GM23248 (cell line): Measurements from ENCODE around the gene HOXB9. TPM values are rescaled to one million over a fixed set of nuclear protein-coding genes. Genes with fewer than 3 reads are reported as not detected.

Source experiments
- DNase-seq: peaks from one replicate; pipeline ENCODE4 v3.0.0-alpha.2; 2015
- H2AFZ ChIP-seq: fragments of 200-600 bp; sonication (generic); 2 replicates; pipeline ENCODE4 v1.6.1; 2016; ENCODE audit warnings: antibody characterized with exemption
- H3F3A ChIP-seq: fragments of 200-600 bp; sonication (generic); 2 replicates; pipeline ENCODE4 v1.6.1; 2016; ENCODE audit warnings: mild to moderate bottlenecking, antibody characterized with exemption, mixed run types; ENCODE audit not compliant: insufficient read depth
- H3K27ac ChIP-seq: fragments of 200-600 bp; sonication (generic); 2 replicates; pipeline ENCODE4 v1.5.1; 2016; ENCODE audit warnings: mild to moderate bottlenecking
- H3K27me3 ChIP-seq: fragments of 200-600 bp; sonication (generic); replicated peaks from 2 replicates; pipeline ENCODE4 v1.6.1; 2016; ENCODE audit warnings: mild to moderate bottlenecking; ENCODE audit not compliant: insufficient read depth
- H3K36me3 ChIP-seq: fragments of 200-600 bp; sonication (generic); 2 replicates; pipeline ENCODE4 v1.6.1; 2016; ENCODE audit warnings: low read depth, mild to moderate bottlenecking
- H3K4me1 ChIP-seq: fragments of 200-600 bp; sonication (generic); 2 replicates; pipeline ENCODE4 v1.6.1; 2016; ENCODE audit warnings: mild to moderate bottlenecking; ENCODE audit not compliant: insufficient read depth
- H3K4me2 ChIP-seq: fragments of 200-600 bp; sonication (generic); one replicate; pipeline ENCODE4 v1.6.1; 2016; ENCODE audit warnings: mild to moderate bottlenecking; ENCODE audit not compliant: unreplicated experiment
- H3K4me3 ChIP-seq: fragments of 200-600 bp; sonication (generic); 2 replicates; pipeline ENCODE4 v1.5.1; 2016; ENCODE audit warnings: mild to moderate bottlenecking
- H3K79me2 ChIP-seq: fragments of 200-600 bp; sonication (generic); 2 replicates; pipeline ENCODE4 v1.6.1; 2016; ENCODE audit warnings: mild to moderate bottlenecking; ENCODE audit not compliant: insufficient read depth
- H3K9ac ChIP-seq: fragments of 200-600 bp; sonication (generic); 2 replicates; pipeline ENCODE4 v1.6.1; 2016; ENCODE audit warnings: mild to moderate bottlenecking
- H3K9me2 ChIP-seq: fragments of 200-600 bp; sonication (generic); 2 replicates; pipeline ENCODE4 v1.6.1; 2016; ENCODE audit warnings: mixed run types, mild to moderate bottlenecking, moderate library complexity; ENCODE audit not compliant: insufficient read depth
- H3K9me3 ChIP-seq: fragments of 200-600 bp; sonication (generic); one replicate; pipeline ENCODE4 v1.6.1; 2017; ENCODE audit warnings: low read depth
- H4K20me1 ChIP-seq: fragments of 200-600 bp; sonication (generic); 2 replicates; pipeline ENCODE4 v1.6.0; 2016; ENCODE audit not compliant: insufficient read depth
- EZH2 ChIP-seq: fragments of 200-600 bp; sonication (generic); IDR thresholded peaks from 2 replicates; pipeline ENCODE4 v1.6.1; 2018; ENCODE audit warnings: antibody characterized with exemption, mild to moderate bottlenecking; ENCODE audit not compliant: insufficient read depth, poor library complexity, severe bottlenecking
- EZH2phosphoT487 ChIP-seq: fragments of 200-600 bp; sonication (generic); IDR thresholded peaks from 2 replicates; pipeline ENCODE4 v1.6.1; 2018; ENCODE audit warnings: antibody characterized with exemption, moderate library complexity, mild to moderate bottlenecking, low read depth; ENCODE audit not compliant: insufficient read depth
- WGBS, 2 experiments: methylation state at CpG; one replicate each; pipeline ENCODE4 v1.1.6; 2015 to 2017; ENCODE audit warnings: low lambda C conversion rate in 2 of 2, low coverage in 1 of 2; ENCODE audit errors: missing lambda C conversion rate in 2 of 2; 5-methylcytosine and 5-hydroxymethylcytosine counted together
- in situ Hi-C: fragments of 300-500 bp; cut with MboI; formaldehyde crosslinking; loops from 2 replicates; pipeline ENCODE4 v1.15.0; 2020
- polyA plus RNA-seq: library from polyadenylated mRNA; unstranded; fragments of >200 nt; fragmentation: Nextera tagmentation; extraction: Ambion mirVana; gene quantifications from 2 replicates; pipeline ENCODE4 v1.2.1, GENCODE V29; 2016
- total RNA-seq: library from RNA; depleted of rRNA; stranded (reverse); fragments of >200 nt; shearing (Covaris generic); gene quantifications from 2 replicates; pipeline ENCODE4 v1.2.3, GENCODE V29; 2014

Gene HOXB9
- total and polyA plus RNA-seq, 2 experiments from 2014 or later: not detected

- Histone ChIP-seq H3K9me2 (no peaks in the 10 kb centered on the region), H3K4me1 (peaks cover 28% of the 10 kb centered on the region), H3K79me2 (peaks cover 69% of the 10 kb centered on the region), H3K27ac (no peak overlapping the region), H3K36me3 (no peaks in the 10 kb centered on the region), H3F3A (peaks cover 21% of the 10 kb centered on the region; the same call in 1 of the 2 replicates), H3K9me3 (no peaks in the 10 kb centered on the region), H4K20me1 (no peaks in the 10 kb centered on the region), H3K27me3 (no peaks in the 10 kb centered on the region), H3K9ac (peak overlapping the region; percentile 85; the same call in 1 of the 2 replicates), H3K4me3 (no peak overlapping the region), H3K4me2 (peak overlapping the region; percentile 84), H2AFZ (no peak overlapping the region)
- WGBS, 2 experiments: 90 to 92% methylated on average over 26 of the region's 26 CpGs
- in situ Hi-C loops: no loop called here
- DNase-seq: no peak
- TF ChIP-seq EZH2: no peak
- no peak for TF ChIP-seq EZH2phosphoT487
Measured at GRCh38 chr17:48579760-48580554, 46.2 kb downstream of the HOXB9 start.

GRCh38 chr17:48579471-48579759, 46.7 kb downstream of the HOXB9 start:
- Histone ChIP-seq H4K20me1 (no peaks in the 10 kb centered on the region), H3K4me2 (peak overlapping the region; percentile 84), H3K9me2 (no peaks in the 10 kb centered on the region), H3K79me2 (peaks cover 74% of the 10 kb centered on the region), H3K4me1 (peaks cover 27% of the 10 kb centered on the region), H3K27ac (0 out of 2 replicates have a peak overlapping the region, but pooled peaks have one; percentile 3), H3K4me3 (peak overlapping the region; percentile 83), H3K36me3 (no peaks in the 10 kb centered on the region), H3K9me3 (no peaks in the 10 kb centered on the region), H2AFZ (no peak overlapping the region), H3K9ac (peak overlapping the region; percentile 77; the same call in 1 of the 2 replicates), H3F3A (peaks cover 21% of the 10 kb centered on the region; the same call in 1 of the 2 replicates), H3K27me3 (no peaks in the 10 kb centered on the region)
- no peak for TF ChIP-seq EZH2phosphoT487
- no peak for TF ChIP-seq EZH2
- in situ Hi-C loops: no loop called here
- no peak for DNase-seq
- WGBS, 2 experiments: 80 to 83% methylated on average over 7 of the region's 7 CpGs

- peak; percentile 44 for DNase-seq
- peaks cover 79% of the 10 kb centered on the region for H3K79me2 ChIP-seq
Measured at GRCh38 chr17:48578616-48579470, 47.3 kb downstream of the HOXB9 start.

DNA sequence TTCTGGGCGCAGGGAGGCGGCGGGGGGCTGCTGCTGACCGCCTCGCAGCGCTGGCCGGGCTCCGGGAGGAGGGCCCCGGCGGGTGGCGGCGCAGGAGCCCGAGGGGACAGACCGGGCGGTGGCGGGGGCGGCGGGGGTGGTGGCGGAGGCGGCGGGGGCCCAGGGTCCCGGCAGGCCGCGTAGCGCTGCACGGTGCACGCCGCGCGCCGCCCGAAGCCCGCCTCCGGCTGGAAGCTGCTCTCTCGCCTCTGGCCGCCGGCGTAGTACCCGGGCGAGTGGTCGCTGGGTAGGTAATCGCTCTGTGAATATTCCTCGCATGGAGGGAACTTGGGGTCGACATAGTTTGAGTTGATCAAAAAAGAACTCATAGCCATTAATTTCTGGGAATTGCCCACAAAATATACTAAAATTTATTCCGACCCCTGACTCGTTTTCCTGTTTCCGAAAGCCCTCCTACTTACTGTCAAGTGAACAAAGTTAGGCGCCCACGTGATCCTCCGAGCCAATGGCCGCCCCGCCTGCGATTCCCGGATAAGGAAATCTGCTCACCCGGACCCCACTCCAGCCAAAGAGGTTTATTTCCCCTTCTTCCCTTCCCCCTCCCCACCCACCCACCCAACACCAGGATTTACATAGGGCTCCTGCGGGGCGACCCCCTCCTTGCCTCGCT, 48.1 kb downstream of the HOXB9 start, which contains the start of gene HOXB4:
TSS of gene HOXB4 (minus strand) at position 405 of the 670 bp plus-strand sequence. CDS start at position 374, 31 bp downstream.
- no peaks in the 10 kb centered on the region for H3K9me2 ChIP-seq
- H3K36me3 ChIP-seq: no peaks in the 10 kb centered on the region
- no peaks in the 10 kb centered on the region for H3K27me3 ChIP-seq
- peaks cover 13% of the 10 kb centered on the region; the same call in 1 of the 2 replicates for H3F3A ChIP-seq
- peak; percentile 90 for DNase-seq
- WGBS, 2 experiments: 1% methylated on average over 31 to 58 of the region's 58 CpGs
- peak within 1 kb of the TSS; percentile 99 for H3K4me2 ChIP-seq
- in situ Hi-C loops: no loop called here
- H3K4me1 ChIP-seq: peaks cover 20% of the 10 kb centered on the region
- peak within 1 kb of the TSS; percentile 61 for H3K27ac ChIP-seq
- H3K79me2 ChIP-seq: peaks cover 75% of the 10 kb centered on the region
- no peak for TF ChIP-seq EZH2
- TF ChIP-seq EZH2phosphoT487: no peak
- H4K20me1 ChIP-seq: no peaks in the 10 kb centered on the region
- peak within 1 kb of the TSS; percentile 83 for H3K4me3 ChIP-seq
- no peaks in the 10 kb centered on the region for H3K9me3 ChIP-seq
- peak within 1 kb of the TSS; percentile 90 for H2AFZ ChIP-seq
- H3K9ac ChIP-seq: peak within 1 kb of the TSS; percentile 79

More at GRCh38 chr17:48578616-48579470, 47.3 kb downstream of the HOXB9 start:
- TF ChIP-seq EZH2: no peak
- no peak for TF ChIP-seq EZH2phosphoT487
- H3K36me3 ChIP-seq: no peaks in the 10 kb centered on the region
- no peaks in the 10 kb centered on the region for H4K20me1 ChIP-seq
- H3K4me1 ChIP-seq: peaks cover 21% of the 10 kb centered on the region
- H2AFZ ChIP-seq: peak overlapping the region; percentile 90
- in situ Hi-C loops: no loop called here
- peak overlapping the region; percentile 84 for H3K4me2 ChIP-seq
- H3K9me2 ChIP-seq: no peaks in the 10 kb centered on the region
- 25 to 31% methylated on average over 43 of the region's 43 CpGs for WGBS, 2 experiments
- H3K9ac ChIP-seq: peak overlapping the region; percentile 77
- H3K27me3 ChIP-seq: no peaks in the 10 kb centered on the region
- H3K27ac ChIP-seq: 0 out of 2 replicates have a peak overlapping the region, but pooled peaks have one; percentile 3
- no peaks in the 10 kb centered on the region for H3K9me3 ChIP-seq
- H3K4me3 ChIP-seq: peak overlapping the region; percentile 83
- peaks cover 15% of the 10 kb centered on the region; the same call in 1 of the 2 replicates for H3F3A ChIP-seq
